Measurements from ENCODE around the gene SYT8. TPM values are rescaled to one million over a fixed set of nuclear protein-coding genes. Genes with fewer than 3 reads are reported as not detected.

SYT8 gene
- not detected in 2 replicates for total RNA-seq (2014; rRNA removed; shearing (Covaris generic))
- not detected in 2 replicates for polyA plus RNA-seq (2016; fragmentation: Nextera tagmentation; extraction: Ambion mirVana)

GRCh38 chr11:1834779-1835670 lies at the start of gene SYT8:
TSS of gene SYT8 (plus strand) at chr11:1834990. CDS start at chr11:1835106, 116 bp downstream.
- no peak for DNase-seq
- no peaks in the 10 kb centered on the region for H4K20me1 ChIP-seq (ENCODE audit: insufficient read depth)
- H3K4me1 ChIP-seq (ENCODE audit: insufficient read depth), result no peaks in the 10 kb centered on the region
- TF ChIP-seq EZH2phosphoT487 (IDR thresholded peaks at IDR 0.05; ENCODE audit: insufficient read depth, low read depth) (no peak), EZH2 (IDR thresholded peaks at IDR 0.05; ENCODE audit: insufficient read depth, poor library complexity, severe bottlenecking) (no peak)
- H3K9ac ChIP-seq, result no peak within 1 kb of the TSS
- H2AFZ ChIP-seq, result no peak within 1 kb of the TSS
- no peak within 1 kb of the TSS for H3K4me2 ChIP-seq (ENCODE audit: unreplicated experiment)
- no peak within 1 kb of the TSS for H3K4me3 ChIP-seq
- WGBS, 2 experiments (ENCODE audit: low coverage in 1 of 2, low lambda C conversion rate in 2 of 2, missing lambda C conversion rate in 2 of 2), result 75% methylated on average over 25 to 26 of the region's 26 CpGs
- in situ Hi-C loops (cut with MboI), result no loop called here
- no peaks in the 10 kb centered on the region for H3F3A ChIP-seq (ENCODE audit: insufficient read depth)
- no peaks in the 10 kb centered on the region for H3K9me3 ChIP-seq (ENCODE audit: low read depth)
- no peaks in the 10 kb centered on the region for H3K27me3 ChIP-seq (replicated peaks; ENCODE audit: insufficient read depth)
- H3K79me2 ChIP-seq (ENCODE audit: insufficient read depth), result no peaks in the 10 kb centered on the region
- no peaks in the 10 kb centered on the region for H3K9me2 ChIP-seq (ENCODE audit: insufficient read depth)
- no peak within 1 kb of the TSS for H3K27ac ChIP-seq
- no peaks in the 10 kb centered on the region for H3K36me3 ChIP-seq (ENCODE audit: low read depth)

GRCh38 chr11:1785749-1786413 lies 48.9 kb upstream of the SYT8 start:
- no peaks in the 10 kb centered on the region for H3K9me3 ChIP-seq (ENCODE audit: low read depth)
- H3K36me3 ChIP-seq (ENCODE audit: low read depth), result no peaks in the 10 kb centered on the region
- no peak overlapping the region for H3K27ac ChIP-seq
- no peaks in the 10 kb centered on the region for H3K9me2 ChIP-seq (ENCODE audit: insufficient read depth)
- H3K27me3 ChIP-seq (replicated peaks; ENCODE audit: insufficient read depth), result peaks cover 20% of the 10 kb centered on the region
- H2AFZ ChIP-seq, result no peak overlapping the region
- no peaks in the 10 kb centered on the region for H3K4me1 ChIP-seq (ENCODE audit: insufficient read depth)
- DNase-seq, result no peak
- TF ChIP-seq EZH2phosphoT487 (IDR thresholded peaks at IDR 0.05; ENCODE audit: insufficient read depth, low read depth), result no peak
- no peak for TF ChIP-seq EZH2 (IDR thresholded peaks at IDR 0.05; ENCODE audit: insufficient read depth, poor library complexity, severe bottlenecking)
- no peak overlapping the region for H3K4me3 ChIP-seq
- no peak overlapping the region for H3K4me2 ChIP-seq (ENCODE audit: unreplicated experiment)
- 35 to 40% methylated on average over 20 to 21 of the region's 21 CpGs for WGBS, 2 experiments (ENCODE audit: low coverage in 1 of 2, low lambda C conversion rate in 2 of 2, missing lambda C conversion rate in 2 of 2)
- in situ Hi-C loops (cut with MboI), result no loop called here
- no peaks in the 10 kb centered on the region for H4K20me1 ChIP-seq (ENCODE audit: insufficient read depth)
- H3K9ac ChIP-seq, result no peak overlapping the region
- H3K79me2 ChIP-seq (ENCODE audit: insufficient read depth), result no peaks in the 10 kb centered on the region
- no peaks in the 10 kb centered on the region for H3F3A ChIP-seq (ENCODE audit: insufficient read depth)

- in situ Hi-C loops (cut with MboI), result no loop called here
- 60 to 64% methylated on average over 4 of the region's 4 CpGs for WGBS, 2 experiments (ENCODE audit: low coverage in 1 of 2, low lambda C conversion rate in 2 of 2, missing lambda C conversion rate in 2 of 2)
These were observed 48.3 kb upstream of the SYT8 start for GRCh38 chr11:1786466-1786865.

GRCh38 chr11:1791912-1792311 lies 42.9 kb upstream of the SYT8 start:
- H3K9me3 ChIP-seq (ENCODE audit: low read depth), result no peaks in the 10 kb centered on the region

More at GRCh38 chr11:1786466-1786865, 48.3 kb upstream of the SYT8 start:
- H3K27ac ChIP-seq, result no peak overlapping the region
- no peaks in the 10 kb centered on the region for H3K9me3 ChIP-seq (ENCODE audit: low read depth)
- H2AFZ ChIP-seq, result no peak overlapping the region
- no peak for DNase-seq
- no peak overlapping the region for H3K9ac ChIP-seq
- no peaks in the 10 kb centered on the region for H3K79me2 ChIP-seq (ENCODE audit: insufficient read depth)
- no peak overlapping the region for H3K4me2 ChIP-seq (ENCODE audit: unreplicated experiment)
- no peak overlapping the region for H3K4me3 ChIP-seq
- peaks cover 26% of the 10 kb centered on the region for H3K27me3 ChIP-seq (replicated peaks; ENCODE audit: insufficient read depth)
- H4K20me1 ChIP-seq (ENCODE audit: insufficient read depth), result no peaks in the 10 kb centered on the region
- no peaks in the 10 kb centered on the region for H3K36me3 ChIP-seq (ENCODE audit: low read depth)
- H3K9me2 ChIP-seq (ENCODE audit: insufficient read depth), result no peaks in the 10 kb centered on the region
- H3K4me1 ChIP-seq (ENCODE audit: insufficient read depth), result no peaks in the 10 kb centered on the region
- TF ChIP-seq EZH2phosphoT487 (IDR thresholded peaks at IDR 0.05; ENCODE audit: insufficient read depth, low read depth) (no peak), EZH2 (IDR thresholded peaks at IDR 0.05; ENCODE audit: insufficient read depth, poor library complexity, severe bottlenecking) (no peak)
- H3F3A ChIP-seq (ENCODE audit: insufficient read depth), result no peaks in the 10 kb centered on the region

More at GRCh38 chr11:1791912-1792311, 42.9 kb upstream of the SYT8 start:
- TF ChIP-seq EZH2phosphoT487 (IDR thresholded peaks at IDR 0.05; ENCODE audit: insufficient read depth, low read depth) (no peak), EZH2 (IDR thresholded peaks at IDR 0.05; ENCODE audit: insufficient read depth, poor library complexity, severe bottlenecking) (no peak)
- no peaks in the 10 kb centered on the region for H3K79me2 ChIP-seq (ENCODE audit: insufficient read depth)
- H3K27ac ChIP-seq, result no peak overlapping the region
- peaks cover 65% of the 10 kb centered on the region for H3K27me3 ChIP-seq (replicated peaks; ENCODE audit: insufficient read depth)
- WGBS, 2 experiments (ENCODE audit: low coverage in 1 of 2, low lambda C conversion rate in 2 of 2, missing lambda C conversion rate in 2 of 2), result 46 to 50% methylated on average over 6 of the region's 6 CpGs
- H3K4me3 ChIP-seq, result no peak overlapping the region
- in situ Hi-C loops (cut with MboI), result no loop called here
- H3K9me2 ChIP-seq (ENCODE audit: insufficient read depth), result no peaks in the 10 kb centered on the region
- no peak overlapping the region for H3K9ac ChIP-seq
- no peak overlapping the region for H3K4me2 ChIP-seq (ENCODE audit: unreplicated experiment)
- no peak overlapping the region for H2AFZ ChIP-seq
- DNase-seq, result no peak
- no peaks in the 10 kb centered on the region for H3K4me1 ChIP-seq (ENCODE audit: insufficient read depth)
- no peaks in the 10 kb centered on the region for H3K36me3 ChIP-seq (ENCODE audit: low read depth)
- no peaks in the 10 kb centered on the region for H4K20me1 ChIP-seq (ENCODE audit: insufficient read depth)
- H3F3A ChIP-seq (ENCODE audit: insufficient read depth), result no peaks in the 10 kb centered on the region

Measured in GM23248 (cell line).